ENCODE results near the gene ERICH6. TPM values are rescaled to one million over a fixed set of nuclear protein-coding genes. Genes with fewer than 3 reads are reported as not detected.

Gene ERICH6
- total and polyA plus RNA-seq, 10 of the 15 experiments (the other 5 are each of a cell fraction or from before 2014, with no cell fraction given): 0.04 to 0.40 (median 0.22) TPM; not detected in 6

GRCh38 chr3:150653110-150653561 lies 50.6 kb downstream of the ERICH6 start (continued):
- TF ChIP-seq CEBPZ (IDR thresholded peaks at IDR 0.05; ENCODE audit: low read depth, low read length) (no peak), MXI1 (IDR thresholded peaks at IDR 0.05; ENCODE audit: low read depth, low read length) (no peak), SIN3A (IDR thresholded peaks at IDR 0.05; ENCODE audit: low read depth, low read length) (no peak), PKNOX1 (IDR thresholded peaks at IDR 0.05) (no peak), LARP7 (IDR thresholded peaks at IDR 0.05) (no peak)

- Histone ChIP-seq H3K9me3 (replicated peaks; ENCODE audit: control insufficient read depth, insufficient read depth, low read length) (no peaks in the 10 kb centered on the region), H3K27ac (ENCODE audit: control insufficient read depth, insufficient read depth) (no peak overlapping the region), H3K4me3 (no peak overlapping the region), H2AFZ (ENCODE audit: control insufficient read depth, low read depth, low read length) (no peak overlapping the region), H3K4me2 (ENCODE audit: control insufficient read depth, insufficient read depth) (no peak overlapping the region), H3K36me3 (ENCODE audit: control insufficient read depth in 2 of 2, insufficient read depth in 2 of 2, low read length in 1 of 2) (no peaks in the 10 kb centered on the region), H4K20me1 (ENCODE audit: control insufficient read depth, insufficient read depth) (no peaks in the 10 kb centered on the region), H3K4me1 (ENCODE audit: control insufficient read depth, insufficient read depth, low read length) (peaks cover 1% of the 10 kb centered on the region), H3K9ac (ENCODE audit: control insufficient read depth, insufficient read depth, low read length) (no peak overlapping the region), H3K27me3 (replicated peaks in 1 of 2; ENCODE audit: control insufficient read depth in 2 of 2, insufficient read depth in 2 of 2, low read length in 1 of 2) (no peaks in the 10 kb centered on the region), H3K79me2 (ENCODE audit: control insufficient read depth, insufficient read depth, low read length) (no peaks in the 10 kb centered on the region)
- BruUV-seq (replicated peaks): no TSS peak
- DNase-seq (ENCODE audit: low read depth, low spot score) (no peak), FAIRE-seq (no peak), ATAC-seq (no peak)
- ChIA-PET CTCF (no interaction called here), RAD21 (ENCODE audit: unreplicated experiment) (no interaction called here), POLR2A (no interaction called here), SMC1A (ENCODE audit: uncharacterized antibody, unreplicated experiment) (no interaction called here)
- in situ Hi-C loops (cut with MboI) (no loop called here), intact Hi-C loops (cut with micrococcal nuclease; ENCODE audit: unreplicated experiment) (no loop called here)
- WGBS (ENCODE audit: insufficient coverage, insufficient replicate concordance, low lambda C conversion rate, missing lambda C conversion rate): 97% methylated on average over 12 of the region's 12 CpGs
- TF ChIP-seq RELA (IDR thresholded peaks at IDR 0.05; ENCODE audit: borderline replicate concordance, partially characterized antibody) (no peak), CREB1 (IDR thresholded peaks at IDR 0.05; ENCODE audit: low read depth) (no peak), CBX3 (IDR thresholded peaks at IDR 0.05; ENCODE audit: borderline replicate concordance, low read depth) (no peak), FOXM1 (IDR thresholded peaks at IDR 0.05; ENCODE audit: low read depth, low read length) (no peak), CEBPB (IDR thresholded peaks at IDR 0.05; ENCODE audit: borderline replicate concordance in 1 of 2, low read depth in 2 of 2, low read length in 2 of 2) (no peak), SPI1 (IDR thresholded peaks at IDR 0.05; ENCODE audit: borderline replicate concordance, insufficient read depth, low read depth, low read length) (no peak), SKIL (IDR thresholded peaks at IDR 0.05; ENCODE audit: low read depth, poor library complexity, severe bottlenecking) (no peak), PAX5 (IDR thresholded peaks at IDR 0.05; ENCODE audit: borderline replicate concordance, low read depth, low read length) (no peak), CEBPZ (IDR thresholded peaks at IDR 0.05; ENCODE audit: low read depth, low read length) (no peak)
These were observed 63.5 kb downstream of the ERICH6 start for GRCh38 chr3:150640256-150640655.
